Forelimb muscle (tissue), 1 donor: ENCODE measurements around the gene NR0B2. TPM values are rescaled to one million over a fixed set of nuclear protein-coding genes. Genes with fewer than 3 reads are reported as not detected.
"Not testable (repeated sequence)": the region's sequence is repeated elsewhere in the genome, so short reads cannot be mapped to it uniquely, and the experiment has no call there.

ENCODE experiments used
- DNase-seq: peaks from one replicate; pipeline ENCODE4 v3.0.0-alpha.2; 2013; ENCODE audit warnings: low read depth
- polyA plus RNA-seq: library from polyadenylated mRNA; unstranded; fragments of 120-200 nt; gene quantifications from one replicate; pipeline ENCODE4 v1.2.1, GENCODE V29; 2013; ENCODE audit not compliant: insufficient read length

Gene NR0B2, protein sequence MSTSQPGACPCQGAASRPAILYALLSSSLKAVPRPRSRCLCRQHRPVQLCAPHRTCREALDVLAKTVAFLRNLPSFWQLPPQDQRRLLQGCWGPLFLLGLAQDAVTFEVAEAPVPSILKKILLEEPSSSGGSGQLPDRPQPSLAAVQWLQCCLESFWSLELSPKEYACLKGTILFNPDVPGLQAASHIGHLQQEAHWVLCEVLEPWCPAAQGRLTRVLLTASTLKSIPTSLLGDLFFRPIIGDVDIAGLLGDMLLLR
- not detected for polyA plus RNA-seq

DNA sequence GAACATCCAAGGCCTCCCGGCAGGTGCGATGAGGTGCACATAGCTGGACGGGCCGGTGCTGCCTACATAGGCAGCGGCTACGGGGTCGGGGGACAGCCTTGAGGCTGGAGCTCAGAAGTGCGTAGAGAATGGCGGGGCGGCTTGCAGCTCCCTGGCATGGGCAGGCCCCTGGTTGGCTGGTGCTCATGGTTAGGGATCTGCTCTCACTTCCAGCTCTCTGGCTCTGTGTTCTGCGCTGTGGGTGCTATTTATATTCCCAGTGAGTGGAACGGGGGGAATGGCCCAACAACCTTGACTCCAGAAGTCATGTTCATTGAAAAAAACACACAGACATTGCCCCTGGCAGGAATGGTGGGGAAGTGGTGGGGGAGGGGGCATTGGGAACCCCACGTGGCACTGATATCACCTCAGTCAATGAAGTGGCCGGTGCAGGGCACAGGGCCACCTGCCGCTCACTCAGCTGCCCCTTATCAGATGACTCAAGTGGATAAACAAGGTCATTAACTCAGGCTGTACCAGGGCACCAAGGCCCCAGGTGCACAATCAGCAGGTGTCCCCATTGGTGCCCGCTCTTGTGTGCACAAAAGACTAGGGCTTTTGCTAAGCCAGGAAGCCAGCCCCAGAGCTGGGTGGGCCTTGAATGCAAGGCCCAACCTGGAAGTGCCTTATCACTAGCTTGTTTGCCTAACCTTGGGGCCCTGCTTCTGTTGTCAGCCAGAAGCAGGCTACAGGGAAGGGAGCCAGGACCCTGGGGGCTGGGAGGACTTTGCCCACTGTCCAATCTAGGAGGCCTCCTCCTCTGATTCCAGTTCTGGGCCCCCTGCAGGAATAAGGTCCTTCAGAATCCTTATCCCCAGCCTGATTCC is at the start of gene NR0B2:
Gene NR0B2, minus strand, starts transcription at position 222 of the 866 bp plus-strand sequence. Its CDS starts 35 bp downstream, at position 187.
- DNase-seq = no peak

GRCh38 chr1:26961826-26962225 is 48.1 kb upstream of the NR0B2 start:
- no peak for DNase-seq

GRCh38 chr1:26960625-26960966 is 46.8 kb upstream of the NR0B2 start:
- no peak for DNase-seq

- no peak for DNase-seq
Observed at GRCh38 chr1:26959722-26960624, 46.2 kb upstream of the NR0B2 start, which contains the start of gene KDF1. TSS of gene KDF1 (minus strand) at chr1:26960468. CDS start at chr1:26952380, 8,088 bp downstream.

DNA sequence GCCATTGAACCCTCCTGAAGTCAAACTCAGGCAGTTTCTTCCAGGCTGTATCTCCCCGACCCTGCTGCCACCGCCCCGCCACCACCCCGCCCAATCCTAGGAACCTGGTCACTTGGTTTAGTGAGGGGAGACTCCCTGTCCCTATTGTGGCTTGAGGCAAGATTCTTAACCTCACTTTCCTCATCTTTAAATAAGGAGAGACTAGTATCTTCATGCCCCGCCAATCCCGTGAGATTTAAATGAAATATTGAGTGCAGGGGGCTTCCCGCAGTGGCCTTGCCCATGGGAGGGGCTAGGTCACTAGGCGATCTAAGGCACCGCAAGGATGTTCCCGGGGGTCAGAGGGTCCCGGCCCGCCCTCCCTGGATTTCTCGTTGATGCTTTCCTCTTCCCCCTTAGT is 45.5 kb upstream of the NR0B2 start:
- DNase-seq = no peak

DNA sequence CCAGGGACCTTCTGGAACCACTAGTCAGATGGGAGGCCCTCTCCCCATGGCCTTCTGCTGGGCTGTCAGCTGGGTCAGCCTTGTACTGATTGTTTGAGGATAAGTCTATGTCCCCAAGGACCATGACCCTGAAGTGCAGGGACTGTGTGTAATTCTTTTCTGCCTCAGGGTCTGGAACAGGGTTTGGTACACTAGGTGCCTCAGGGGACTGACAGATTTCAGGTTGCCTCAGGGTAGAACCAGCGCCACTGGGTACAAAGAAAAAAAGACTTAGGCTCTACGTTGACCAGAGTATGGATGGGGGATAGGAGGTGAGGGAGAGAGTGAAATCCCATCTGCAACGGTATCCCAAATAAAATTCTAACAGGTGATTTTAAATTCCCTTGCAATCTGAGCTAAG is 43.5 kb upstream of the NR0B2 start:
- no peak for DNase-seq

DNA sequence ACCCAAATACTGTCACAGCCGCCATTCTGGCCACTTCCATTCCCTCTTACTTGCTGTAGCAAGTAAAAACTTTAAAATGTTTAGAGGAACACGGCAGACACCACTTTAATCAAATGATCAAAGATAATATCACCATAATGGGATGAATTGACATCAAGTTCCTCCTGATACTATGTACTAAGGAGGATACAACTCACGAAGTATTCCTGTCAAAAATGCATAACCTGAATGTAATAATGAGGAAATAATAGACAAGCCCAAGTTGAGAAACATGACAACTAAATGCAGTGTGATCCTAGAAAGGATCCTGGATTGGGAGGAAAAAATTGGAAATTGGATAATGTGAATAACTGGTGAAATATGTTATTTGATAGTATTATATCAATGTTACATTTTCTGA is 42.5 kb upstream of the NR0B2 start:
- DNase-seq = no peak

GRCh38 chr1:26953374-26953773 is 39.6 kb upstream of the NR0B2 start:
- no peak for DNase-seq

- DNase-seq = no peak
Observed at GRCh38 chr1:26951821-26952497, 38.2 kb upstream of the NR0B2 start.

- no peak for DNase-seq
Observed at GRCh38 chr1:26951216-26951615, 37.4 kb upstream of the NR0B2 start.

DNA sequence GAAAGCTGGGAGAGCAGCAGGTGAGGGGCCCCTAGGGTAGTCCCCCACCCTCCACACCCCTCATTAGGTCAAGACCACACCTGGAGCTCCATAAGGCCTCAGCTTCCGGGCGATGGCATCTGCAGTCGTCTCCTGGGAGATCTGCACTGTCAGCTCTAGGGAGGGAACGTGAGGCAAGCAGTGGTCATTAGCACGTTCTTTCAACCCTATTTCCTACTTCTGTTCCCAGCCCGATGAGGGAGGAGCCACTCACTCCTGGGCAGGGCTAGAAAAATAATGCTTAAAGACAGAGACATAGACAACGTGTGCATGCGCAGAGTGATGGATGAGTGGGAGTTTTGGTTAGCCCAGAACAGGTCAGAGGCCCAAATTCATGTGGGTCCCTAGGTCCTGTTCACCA is 36.8 kb upstream of the NR0B2 start:
- DNase-seq = no peak

DNA sequence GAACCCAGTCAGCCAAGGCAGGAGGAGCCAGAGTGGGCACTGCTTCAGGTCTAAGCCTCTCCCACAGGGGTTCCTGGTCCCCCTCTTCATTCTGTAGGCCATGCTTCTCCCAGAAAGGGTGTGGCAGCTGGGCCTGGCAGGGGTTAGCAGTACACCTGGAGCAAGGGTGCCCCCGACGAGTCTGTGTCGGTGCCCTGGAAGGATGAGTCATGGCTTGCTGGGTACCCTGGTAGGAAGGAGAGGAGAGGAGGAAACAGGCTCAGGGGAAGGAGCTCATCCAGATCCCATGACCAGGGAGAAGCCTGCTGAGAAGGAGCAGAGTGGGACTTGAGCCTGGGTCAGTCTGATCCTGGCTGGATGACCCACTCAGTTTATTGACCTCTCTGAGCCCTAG is 36.1 kb upstream of the NR0B2 start:
- DNase-seq = no peak

GRCh38 chr1:26949266-26949925 is 35.6 kb upstream of the NR0B2 start:
- no peak for DNase-seq

DNA sequence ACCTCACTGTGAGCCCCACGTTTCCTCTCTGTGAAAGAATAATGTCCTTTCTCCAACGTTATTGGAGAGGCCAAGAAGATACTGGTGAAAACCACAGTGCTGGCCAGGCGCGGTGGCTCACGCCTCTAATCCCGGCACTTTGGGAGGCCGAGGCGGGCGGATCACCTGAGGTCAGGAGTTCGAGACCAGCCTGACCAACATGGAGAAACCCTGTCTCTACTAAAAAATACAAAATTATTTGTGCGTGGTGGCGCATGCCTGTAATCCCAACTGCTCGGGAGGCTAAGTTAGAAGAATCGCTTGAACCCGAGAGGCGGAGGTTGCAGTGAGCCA is 34.9 kb upstream of the NR0B2 start:
- not testable (repeated sequence) for DNase-seq

GRCh38 chr1:26946270-26946669 is 32.5 kb upstream of the NR0B2 start:
- no peak for DNase-seq

- DNase-seq = no peak
Observed at GRCh38 chr1:26945728-26946127, 32.0 kb upstream of the NR0B2 start.

DNA sequence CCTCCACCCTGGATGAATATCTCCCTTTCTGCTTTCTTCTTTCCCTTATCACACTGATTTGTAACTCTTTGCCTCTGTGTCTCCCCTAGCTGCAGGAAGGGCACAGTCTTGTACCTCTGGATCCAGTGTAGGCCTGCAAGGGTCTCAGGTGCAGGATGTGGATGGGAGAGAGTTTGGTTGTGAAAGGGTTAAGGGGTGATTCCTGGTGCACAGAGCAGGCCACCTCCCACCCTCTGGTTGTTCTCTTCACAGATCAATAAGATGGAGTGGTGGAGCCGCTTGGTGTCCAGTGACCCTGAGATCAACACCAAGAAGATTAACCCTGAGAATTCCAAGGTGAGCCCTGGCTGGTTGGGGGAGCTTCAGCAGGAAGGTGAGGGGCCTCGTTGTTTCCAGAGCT is 31.4 kb upstream of the NR0B2 start:
- no peak for DNase-seq

DNA sequence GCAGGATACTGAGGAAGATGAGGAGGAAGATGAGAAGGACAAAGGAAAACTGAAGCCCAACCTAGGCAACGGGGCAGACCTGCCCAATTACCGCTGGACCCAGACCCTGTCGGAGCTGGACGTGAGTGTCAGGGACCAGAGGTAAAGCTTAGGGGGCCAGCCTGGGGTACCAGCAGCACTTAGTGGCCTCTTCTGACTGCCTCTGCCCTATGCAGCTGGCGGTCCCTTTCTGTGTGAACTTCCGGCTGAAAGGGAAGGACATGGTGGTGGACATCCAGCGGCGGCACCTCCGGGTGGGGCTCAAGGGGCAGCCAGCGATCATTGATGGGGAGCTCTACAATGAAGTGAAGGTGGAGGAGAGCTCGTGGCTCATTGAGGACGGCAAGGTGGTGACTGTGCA is 28.9 kb upstream of the NR0B2 start:
- no peak for DNase-seq

- DNase-seq = no peak
Observed at GRCh38 chr1:26941311-26941710, 27.5 kb upstream of the NR0B2 start.

DNA sequence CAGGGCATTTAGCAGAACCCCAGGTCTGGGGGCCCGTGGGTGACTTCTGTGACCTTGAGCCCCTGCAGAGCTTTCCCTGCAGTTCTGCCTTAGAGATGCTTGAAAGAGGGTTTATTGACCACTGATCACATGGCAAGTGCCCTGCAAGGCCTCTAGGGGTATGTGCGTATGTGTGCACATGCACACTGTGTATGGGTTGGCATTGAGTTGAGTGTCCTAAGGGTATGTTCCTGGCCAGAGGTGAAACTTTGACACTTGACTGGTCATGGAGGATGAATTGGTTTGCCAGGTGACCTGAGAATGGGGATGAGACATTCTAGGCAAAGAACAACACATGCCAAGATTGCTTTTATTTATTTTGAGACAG is 24.9 kb upstream of the NR0B2 start:
- DNase-seq = no peak

GRCh38 chr1:26938004-26938658 is 24.4 kb upstream of the NR0B2 start:
- DNase-seq = no peak
